ENCODE data around the gene SNRNP35.
A peak's percentile ranks its signal among the peaks of the same experiment; 100 is the strongest.
"Not testable (repeated sequence)": the region's sequence is repeated elsewhere in the genome, so short reads cannot be mapped to it uniquely, and the experiment has no call there.

SNRNP35 gene

GRCh38 chr12:123502163-123502704 lies 44.3 kb downstream of the SNRNP35 start:
- DNase-seq (ENCODE audit: low read depth), result no peak
- no peak overlapping the region for H3K4me3 ChIP-seq (ENCODE audit: low read depth, low read length)
- TF ChIP-seq MAX (IDR thresholded peaks at IDR 0.05; ENCODE audit: low read depth, low read length) (no peak), MYC (IDR thresholded peaks at IDR 0.05; ENCODE audit: low read depth, low read length) (no peak), CTCF (IDR thresholded peaks at IDR 0.05; ENCODE audit: low read depth, low read length) (no peak), POLR2A (IDR thresholded peaks at IDR 0.05; ENCODE audit: extremely low read depth, insufficient read length) (no peak)

DNA sequence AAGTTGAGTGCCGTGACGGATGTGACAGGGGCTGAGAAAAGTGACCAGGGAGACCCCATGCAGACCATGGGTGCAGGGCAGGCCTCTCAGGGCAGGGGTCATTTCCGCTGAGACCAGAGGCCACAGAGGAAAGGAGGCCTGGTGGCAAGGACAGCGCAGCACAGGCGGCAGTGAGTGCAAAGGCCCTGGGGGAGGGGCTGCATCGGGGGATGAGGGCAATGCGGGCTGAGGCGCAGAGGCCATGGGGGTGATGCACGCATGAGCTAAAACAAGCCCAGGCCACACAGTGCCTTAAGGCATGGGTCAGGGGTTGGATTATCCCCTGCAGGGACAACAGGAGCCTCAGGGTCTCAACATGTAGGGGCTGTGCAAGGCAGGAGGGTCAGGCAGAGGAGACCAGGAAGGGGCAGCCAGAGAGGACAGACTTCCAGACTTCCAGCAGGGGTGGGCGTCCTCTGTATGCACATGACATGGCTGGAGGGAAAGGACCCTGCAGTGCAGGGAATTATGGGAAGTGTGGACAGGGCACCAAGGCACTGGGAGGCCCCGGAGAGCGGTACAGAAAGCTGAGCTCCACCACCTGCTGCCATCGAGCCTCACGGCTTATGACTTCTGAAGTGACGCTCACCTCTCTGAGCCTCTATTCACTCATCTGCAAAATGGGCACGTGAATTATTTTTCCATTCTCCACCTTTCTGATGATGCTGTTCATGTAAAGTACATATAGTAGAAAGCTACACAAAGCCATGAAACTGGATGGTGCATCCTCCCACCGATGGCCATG lies 48.3 kb downstream of the SNRNP35 start:
- no peak for DNase-seq (ENCODE audit: low read depth)
- TF ChIP-seq POLR2A (IDR thresholded peaks at IDR 0.05; ENCODE audit: extremely low read depth, insufficient read length), result no peak
- TF ChIP-seq MAX (IDR thresholded peaks at IDR 0.05; ENCODE audit: low read depth, low read length), result no peak
- TF ChIP-seq MYC (IDR thresholded peaks at IDR 0.05; ENCODE audit: low read depth, low read length), result no peak
- TF ChIP-seq CTCF (IDR thresholded peaks at IDR 0.05; ENCODE audit: low read depth, low read length), result no peak
- H3K4me3 ChIP-seq (ENCODE audit: low read depth, low read length), result no peak overlapping the region

DNA sequence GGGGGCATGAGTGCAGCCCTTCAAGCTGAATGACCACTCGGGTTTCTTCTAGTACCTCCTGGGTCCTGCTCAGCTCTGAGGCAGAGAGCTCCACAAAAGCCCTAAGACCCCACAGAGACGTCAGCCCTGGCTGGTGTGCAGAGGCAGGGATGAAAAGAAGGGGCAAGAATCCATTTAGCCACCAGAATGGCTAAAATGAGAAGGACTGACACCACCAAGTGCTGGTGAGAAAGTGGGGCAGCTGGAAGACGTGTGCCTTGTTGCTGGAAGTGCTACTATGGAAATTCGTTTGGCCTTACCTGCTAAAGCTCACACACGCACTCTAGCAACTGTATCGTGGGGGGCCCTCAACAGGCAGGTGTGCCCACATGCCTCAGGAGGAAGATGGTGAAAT lies 48.9 kb downstream of the SNRNP35 start:
- H3K4me3 ChIP-seq (ENCODE audit: low read depth, low read length), result no peak overlapping the region
- no peak for TF ChIP-seq POLR2A (IDR thresholded peaks at IDR 0.05; ENCODE audit: extremely low read depth, insufficient read length)
- TF ChIP-seq MAX (IDR thresholded peaks at IDR 0.05; ENCODE audit: low read depth, low read length), result no peak
- no peak for TF ChIP-seq MYC (IDR thresholded peaks at IDR 0.05; ENCODE audit: low read depth, low read length)
- no peak for TF ChIP-seq CTCF (IDR thresholded peaks at IDR 0.05; ENCODE audit: low read depth, low read length)
- DNase-seq (ENCODE audit: low read depth), result no peak

DNA sequence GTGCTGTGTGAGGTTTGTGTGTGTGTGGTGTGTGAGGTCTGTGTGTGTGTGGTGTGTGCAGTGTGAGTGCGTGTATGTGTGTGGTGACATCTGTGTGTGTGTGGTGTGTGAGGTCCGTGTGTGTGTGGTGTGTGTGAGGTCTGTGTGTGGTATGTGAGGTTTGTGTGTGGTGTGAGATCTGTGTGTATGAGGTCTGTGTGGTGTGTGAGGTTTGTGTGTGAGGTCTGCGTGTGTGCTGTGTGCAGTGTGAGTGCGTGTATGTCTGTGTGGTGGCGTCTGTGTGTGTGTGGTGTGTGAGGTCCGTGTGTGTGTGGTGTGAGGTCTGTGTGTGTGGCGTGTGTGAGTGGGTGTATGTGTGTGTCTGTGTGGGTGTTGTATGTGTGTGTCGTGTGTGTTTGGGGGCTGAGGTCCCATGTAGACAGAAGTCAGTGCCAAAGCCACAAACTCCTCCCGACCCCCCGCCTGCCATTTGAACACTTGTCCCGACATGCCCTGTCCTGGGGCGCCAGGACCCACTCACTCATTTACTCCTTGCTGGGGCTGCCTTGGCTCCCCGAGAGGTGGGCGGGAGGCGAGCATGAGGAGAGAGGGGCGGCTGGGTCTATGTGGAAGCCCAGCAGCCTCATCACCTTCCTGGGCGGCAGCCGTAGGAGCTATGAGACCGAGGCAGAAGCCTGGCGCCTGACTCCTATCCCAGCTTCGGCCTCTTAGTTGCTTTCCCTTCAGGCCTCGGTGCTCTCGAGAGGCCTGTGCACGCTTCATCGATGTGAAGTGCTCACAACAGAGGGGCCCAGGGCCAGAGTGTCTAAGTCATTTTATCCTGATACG lies 55.1 kb downstream of the SNRNP35 start:
- no peak overlapping the region for H3K4me3 ChIP-seq (ENCODE audit: low read depth, low read length)
- TF ChIP-seq MYC (IDR thresholded peaks at IDR 0.05; ENCODE audit: low read depth, low read length) (no peak), POLR2A (IDR thresholded peaks at IDR 0.05; ENCODE audit: extremely low read depth, insufficient read length) (no peak), MAX (IDR thresholded peaks at IDR 0.05; ENCODE audit: low read depth, low read length) (no peak), CTCF (IDR thresholded peaks at IDR 0.05; ENCODE audit: low read depth, low read length) (no peak)
- no peak for DNase-seq (ENCODE audit: low read depth)

DNA sequence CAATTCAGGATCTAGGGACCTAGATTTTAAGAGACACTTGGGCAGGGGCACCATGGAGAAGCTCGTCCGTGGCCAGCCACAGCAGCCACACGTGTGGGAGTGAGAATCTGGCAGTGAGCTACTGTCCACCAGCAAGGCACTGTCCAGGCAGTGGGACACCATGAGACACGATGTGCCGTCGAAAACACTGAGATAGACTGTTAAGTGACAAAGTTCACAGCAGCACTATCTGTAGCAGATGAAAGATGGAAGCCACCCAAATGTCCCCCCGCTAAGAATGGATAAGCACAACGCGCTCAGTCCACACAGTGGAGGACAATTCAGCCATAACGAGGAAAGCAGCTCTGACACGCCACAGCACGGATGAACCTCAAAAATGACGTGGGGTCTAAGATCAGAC lies 55.9 kb downstream of the SNRNP35 start:
- DNase-seq (ENCODE audit: low read depth), result peak; percentile 34
- no peak overlapping the region for H3K4me3 ChIP-seq (ENCODE audit: low read depth, low read length)
- TF ChIP-seq POLR2A (IDR thresholded peaks at IDR 0.05; ENCODE audit: extremely low read depth, insufficient read length), result no peak
- no peak for TF ChIP-seq MAX (IDR thresholded peaks at IDR 0.05; ENCODE audit: low read depth, low read length)
- TF ChIP-seq CTCF (IDR thresholded peaks at IDR 0.05; ENCODE audit: low read depth, low read length), result no peak
- no peak for TF ChIP-seq MYC (IDR thresholded peaks at IDR 0.05; ENCODE audit: low read depth, low read length)

DNA sequence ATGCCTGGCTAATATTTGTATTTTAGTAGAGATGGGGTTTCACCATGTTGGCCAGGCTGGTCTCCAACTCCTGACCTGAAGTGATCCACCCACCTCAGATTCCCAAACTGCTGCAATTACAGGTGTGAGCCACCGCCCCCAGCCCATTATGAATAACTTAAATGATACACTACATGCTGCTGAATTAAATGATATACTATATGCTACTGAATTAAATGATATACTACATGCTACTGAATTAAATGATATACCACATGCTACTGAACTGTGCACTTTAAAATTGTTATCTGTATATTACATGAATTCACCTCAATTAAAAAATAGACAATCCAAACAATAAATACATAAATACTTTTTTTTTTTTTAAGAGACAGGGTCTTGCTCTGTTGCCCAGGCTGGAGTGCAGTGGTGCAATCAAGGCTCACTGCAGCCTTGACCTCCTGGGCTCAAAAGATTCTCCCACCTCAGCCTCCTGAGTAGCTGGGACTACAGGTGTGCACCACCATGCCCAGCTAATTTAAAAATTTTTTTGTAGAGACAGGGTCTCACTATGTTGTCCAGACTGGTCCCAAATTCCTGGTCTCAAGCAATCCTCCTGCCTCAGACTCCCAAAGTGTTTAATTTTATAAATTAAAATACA lies 56.8 kb downstream of the SNRNP35 start:
- not testable (repeated sequence) for DNase-seq (ENCODE audit: low read depth); H3K4me3 ChIP-seq (ENCODE audit: low read depth, low read length)
